LNCaP clone FGC (cell line): ENCODE measurements around the gene DNM1.
A peak's percentile ranks its signal among the peaks of the same experiment; 100 is the strongest.

Experiments used
- DNase-seq: peaks from one replicate; pipeline ENCODE4 v3.0.0-alpha.2; 2011; ENCODE audit warnings: low read depth
- H3K4me3 ChIP-seq: 2 replicates; pipeline ENCODE4 v1.5.1; 2011; ENCODE audit warnings: mild to moderate bottlenecking, low read depth, low read length, control low read depth
- TF ChIP-seq, protein P1 (sequence below): IDR thresholded peaks from 2 replicates; pipeline ENCODE4 v1.5.1; 2012; ENCODE audit warnings: mild to moderate bottlenecking; ENCODE audit not compliant: control insufficient read depth, insufficient read depth; ENCODE audit errors: extremely low read depth

DNM1 gene

DNA sequence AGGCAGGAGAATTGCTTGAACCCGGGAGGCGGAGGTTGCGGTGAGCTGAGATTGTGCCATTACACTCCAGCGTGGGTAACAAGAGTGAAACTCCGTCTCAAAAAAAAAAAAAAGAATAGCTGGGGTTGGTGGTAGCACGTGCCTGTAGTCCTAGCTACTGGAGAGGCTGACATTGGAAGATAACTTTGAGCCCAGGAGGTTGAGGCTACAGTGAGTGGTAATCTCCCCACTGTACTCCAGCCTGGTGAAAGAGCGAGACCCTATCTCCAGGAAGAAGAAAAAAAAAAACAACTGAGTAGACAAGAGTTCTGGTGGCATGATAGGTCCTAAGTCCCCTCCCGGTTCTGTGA, 46.4 kb downstream of the DNM1 start:
- no peak overlapping the region; the same call in 1 of the 2 replicates for H3K4me3 ChIP-seq
- DNase-seq: no peak
- TF ChIP-seq, protein P1, sequence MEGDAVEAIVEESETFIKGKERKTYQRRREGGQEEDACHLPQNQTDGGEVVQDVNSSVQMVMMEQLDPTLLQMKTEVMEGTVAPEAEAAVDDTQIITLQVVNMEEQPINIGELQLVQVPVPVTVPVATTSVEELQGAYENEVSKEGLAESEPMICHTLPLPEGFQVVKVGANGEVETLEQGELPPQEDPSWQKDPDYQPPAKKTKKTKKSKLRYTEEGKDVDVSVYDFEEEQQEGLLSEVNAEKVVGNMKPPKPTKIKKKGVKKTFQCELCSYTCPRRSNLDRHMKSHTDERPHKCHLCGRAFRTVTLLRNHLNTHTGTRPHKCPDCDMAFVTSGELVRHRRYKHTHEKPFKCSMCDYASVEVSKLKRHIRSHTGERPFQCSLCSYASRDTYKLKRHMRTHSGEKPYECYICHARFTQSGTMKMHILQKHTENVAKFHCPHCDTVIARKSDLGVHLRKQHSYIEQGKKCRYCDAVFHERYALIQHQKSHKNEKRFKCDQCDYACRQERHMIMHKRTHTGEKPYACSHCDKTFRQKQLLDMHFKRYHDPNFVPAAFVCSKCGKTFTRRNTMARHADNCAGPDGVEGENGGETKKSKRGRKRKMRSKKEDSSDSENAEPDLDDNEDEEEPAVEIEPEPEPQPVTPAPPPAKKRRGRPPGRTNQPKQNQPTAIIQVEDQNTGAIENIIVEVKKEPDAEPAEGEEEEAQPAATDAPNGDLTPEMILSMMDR: no peak

DNA sequence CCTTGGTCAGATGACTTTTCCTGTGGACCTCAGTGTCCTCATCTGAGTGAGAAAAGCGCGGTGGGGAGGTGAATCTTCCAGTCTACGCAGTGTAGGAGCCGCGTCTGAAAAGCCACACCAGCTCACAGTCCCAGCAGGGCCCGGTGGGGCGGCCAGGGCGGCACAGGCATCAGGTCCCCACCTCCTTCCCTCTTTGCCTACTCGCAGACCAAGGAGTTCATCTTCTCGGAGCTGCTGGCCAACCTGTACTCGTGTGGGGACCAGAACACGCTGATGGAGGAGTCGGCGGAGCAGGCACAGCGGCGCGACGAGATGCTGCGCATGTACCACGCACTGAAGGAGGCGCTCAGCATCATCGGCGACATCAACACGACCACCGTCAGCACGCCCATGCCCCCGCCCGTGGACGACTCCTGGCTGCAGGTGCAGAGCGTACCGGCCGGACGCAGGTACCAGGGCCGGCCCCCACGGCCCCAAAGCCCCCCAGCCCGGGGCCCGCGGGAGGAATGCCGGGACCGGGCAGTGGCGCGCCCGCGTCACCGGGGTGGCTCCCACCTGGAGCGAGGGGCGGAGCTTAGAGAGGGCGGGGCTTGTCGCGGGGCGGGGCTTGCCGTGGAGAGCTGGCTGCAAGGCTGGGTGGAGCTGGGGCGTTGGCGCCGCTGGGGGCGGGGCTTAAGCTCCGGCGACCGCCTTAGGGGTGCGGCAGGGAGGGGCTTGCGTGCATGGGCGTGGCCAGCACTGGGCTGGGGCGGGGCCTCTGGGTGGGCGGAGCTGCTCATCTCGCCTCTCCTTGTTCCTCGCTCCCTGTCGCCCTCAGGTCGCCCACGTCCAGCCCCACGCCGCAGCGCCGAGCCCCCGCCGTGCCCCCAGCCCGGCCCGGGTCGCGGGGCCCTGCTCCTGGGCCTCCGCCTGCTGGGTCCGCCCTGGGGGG, 47.0 kb downstream of the DNM1 start:
- H3K4me3 ChIP-seq: peak overlapping the region; percentile 54
- TF ChIP-seq, protein P1: no peak
- peak; percentile 27 for DNase-seq

DNA sequence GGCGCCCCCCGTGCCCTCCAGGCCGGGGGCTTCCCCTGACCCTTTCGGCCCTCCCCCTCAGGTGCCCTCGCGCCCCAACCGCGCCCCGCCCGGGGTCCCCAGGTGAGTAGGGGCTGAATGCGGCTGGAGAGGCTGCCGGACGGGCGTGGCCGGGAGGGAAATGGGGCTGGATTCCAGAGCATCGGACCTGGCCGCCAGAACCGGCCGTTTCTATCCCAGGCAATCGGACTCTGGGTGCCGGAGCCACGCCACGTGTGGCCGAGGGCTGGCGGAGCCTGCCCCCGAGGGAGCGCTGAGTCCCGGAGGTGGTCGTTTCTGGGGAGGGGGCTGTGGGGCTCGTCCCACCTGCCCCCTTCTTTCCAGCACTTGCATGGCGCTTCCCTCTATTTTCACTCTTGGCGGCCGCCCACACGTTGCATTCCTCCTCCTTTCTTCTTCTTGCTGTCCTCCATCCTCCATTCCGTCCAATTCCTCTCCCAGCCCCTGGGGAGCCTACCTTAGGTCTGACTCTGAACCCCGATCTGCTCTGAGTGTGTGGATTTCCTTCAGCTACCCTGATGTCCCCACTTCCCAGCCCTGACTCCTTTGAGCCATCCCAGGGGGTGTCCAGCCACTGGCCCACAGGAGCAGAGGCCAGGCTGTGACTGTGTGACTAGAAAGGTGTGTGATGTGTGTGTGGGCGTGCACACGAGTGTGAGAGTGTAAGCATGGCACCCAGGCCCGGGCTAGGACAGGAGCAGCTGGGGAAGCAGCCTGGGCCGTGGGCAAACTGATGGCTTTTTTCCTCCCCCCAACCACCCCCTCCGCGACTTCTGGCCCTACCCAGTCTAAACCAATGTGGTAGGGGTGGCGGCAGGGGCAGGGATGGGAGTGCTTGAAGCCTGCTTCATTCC, 47.9 kb downstream of the DNM1 start:
- peak overlapping the region; percentile 54 for H3K4me3 ChIP-seq
- no peak for DNase-seq

DNA sequence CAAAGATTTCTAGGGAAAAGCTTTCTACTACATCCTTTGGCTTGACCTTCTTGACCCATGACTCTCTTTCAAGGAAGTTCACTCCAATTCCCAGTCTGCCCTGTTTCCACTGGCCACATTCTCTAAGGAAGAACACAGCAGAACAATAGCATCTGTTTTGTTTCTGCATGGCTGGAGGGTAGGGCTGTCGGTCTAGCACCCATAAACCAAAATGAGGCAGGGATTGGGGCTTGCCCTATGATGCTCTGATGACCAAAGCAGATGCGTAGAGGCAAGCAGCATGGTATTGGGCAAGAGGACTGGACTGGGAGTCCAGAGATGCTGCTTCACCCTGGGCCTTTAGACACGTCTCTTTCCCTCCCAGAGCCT, 48.5 kb downstream of the DNM1 start:
- H3K4me3 ChIP-seq: no peak overlapping the region

More for the DNA sequence above, 47.9 kb downstream of the DNM1 start:
- TF ChIP-seq, protein P1: no peak

DNA sequence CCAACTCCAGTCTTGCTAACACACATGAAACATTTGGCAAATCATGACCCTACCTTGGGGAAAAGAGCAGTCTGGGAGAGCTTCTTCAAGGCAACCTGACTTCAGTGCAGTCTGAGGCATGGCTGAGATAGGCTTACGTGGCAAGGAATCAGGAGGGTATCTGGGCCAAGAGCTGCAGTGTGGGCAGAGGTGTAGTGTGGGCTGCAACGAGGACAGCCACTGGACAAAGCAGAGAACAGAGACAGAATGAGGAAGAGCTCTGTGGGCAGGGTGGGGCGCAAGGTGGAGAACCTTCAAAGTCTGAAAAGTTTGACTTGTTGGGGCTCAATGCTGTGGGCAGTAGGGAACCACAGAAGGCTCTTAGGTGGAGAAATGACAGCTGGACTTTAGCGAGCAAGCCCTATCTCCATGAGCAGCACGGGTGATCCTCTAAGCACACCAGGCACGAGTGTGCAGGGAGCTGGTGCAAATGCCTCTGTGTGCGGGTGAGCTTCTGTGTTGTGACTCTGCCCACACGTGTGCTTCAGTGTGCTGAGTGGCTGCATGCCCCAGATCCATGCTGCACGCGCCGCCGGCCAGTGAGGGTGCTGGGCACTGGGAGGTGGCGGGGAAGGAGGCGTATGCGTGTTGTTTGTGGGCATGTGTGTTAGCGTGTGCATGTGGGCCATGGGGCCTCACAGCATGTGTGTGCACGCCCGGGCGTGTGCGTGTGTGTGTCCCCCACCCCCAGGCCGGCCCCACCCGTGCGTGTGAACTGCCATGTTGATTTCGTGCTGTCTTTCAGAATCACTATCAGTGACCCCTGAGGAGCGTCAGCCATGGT, 49.3 kb downstream of the DNM1 start:
- no peak for DNase-seq
- no peak overlapping the region for H3K4me3 ChIP-seq
- TF ChIP-seq, protein P1: no peak

More for the DNA sequence above, 48.5 kb downstream of the DNM1 start:
- TF ChIP-seq, protein P1: no peak
- DNase-seq: no peak
